SK-N-MC (cell line): Measurements from ENCODE around the gene SEPTIN8.

Experiments
- DNase-seq: peaks from one replicate; pipeline ENCODE4 v3.0.0-alpha.2; 2011; ENCODE audit warnings: low read depth, low spot score
- H3K27ac ChIP-seq: fragments of 200-600 bp; sonication (generic); 2 replicates; pipeline ENCODE4 v1.5.1; 2016; ENCODE audit warnings: mixed run types
- H3K36me3 ChIP-seq: fragments of 200-600 bp; sonication (generic); 2 replicates; pipeline ENCODE4 v1.6.1; 2017; ENCODE audit warnings: antibody characterized with exemption, low read length, mixed read lengths; ENCODE audit not compliant: insufficient read depth
- H3K4me3 ChIP-seq: fragments of 200-600 bp; sonication (generic); 2 replicates; pipeline ENCODE4 v1.5.1; 2016
- H3K9ac ChIP-seq: fragments of 200-600 bp; sonication (generic); 2 replicates; pipeline ENCODE4 v1.8.0; 2017; ENCODE audit warnings: mixed run types, mixed read lengths; ENCODE audit not compliant: insufficient read length
- H3K9me3 ChIP-seq: fragments of 200-600 bp; sonication (generic); 2 replicates; pipeline ENCODE4 v1.6.1; 2017; ENCODE audit warnings: low read depth, mild to moderate bottlenecking, antibody characterized with exemption, low read length, moderate library complexity, mixed read lengths
- EZH2 ChIP-seq: fragments of 200-600 bp; sonication (generic); IDR thresholded peaks from one replicate; pipeline ENCODE4 v1.6.1; 2017; ENCODE audit warnings: antibody characterized with exemption
- FOXP2 ChIP-seq: optimal IDR thresholded peaks from 2 replicates; pipeline ENCODE3; 2011; ENCODE audit warnings: mild to moderate bottlenecking, moderate library complexity; ENCODE audit not compliant: insufficient read depth; ENCODE audit errors: extremely low read length, control extremely low read depth
- POLR2AphosphoS5 ChIP-seq: IDR thresholded peaks from 2 replicates; pipeline ENCODE4 v1.6.1; 2012; ENCODE audit warnings: mild to moderate bottlenecking, low read depth, low read length, borderline replicate concordance

The SEPTIN8 gene

DNA sequence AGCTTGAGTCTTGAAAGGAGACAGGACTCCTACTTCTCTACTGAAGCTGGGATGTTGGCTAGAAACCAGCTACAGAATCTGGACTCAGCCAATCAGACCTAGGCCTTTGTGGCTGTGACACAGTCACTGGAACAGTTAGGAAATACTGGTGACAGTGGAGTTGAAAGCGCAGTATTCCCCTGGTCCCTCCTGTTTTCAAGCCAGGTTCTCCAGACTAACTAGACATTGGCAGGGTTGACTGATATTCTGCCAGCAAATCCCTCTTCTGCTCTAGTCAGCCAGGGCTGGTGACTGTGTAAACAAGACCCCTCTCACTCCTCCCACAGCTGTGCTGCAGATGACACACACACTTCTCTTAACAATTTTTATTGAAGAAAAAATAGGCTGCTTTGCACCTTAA, 44.8 kb upstream of the SEPTIN8 start:
- Histone ChIP-seq H3K36me3 (no peaks in the 10 kb centered on the region), H3K9ac (no peak overlapping the region), H3K27ac (no peak overlapping the region), H3K4me3 (no peak overlapping the region), H3K9me3 (no peaks in the 10 kb centered on the region)
- no peak for TF ChIP-seq FOXP2
- no peak for TF ChIP-seq EZH2
- no peak for TF ChIP-seq POLR2AphosphoS5
- DNase-seq: no peak

DNA sequence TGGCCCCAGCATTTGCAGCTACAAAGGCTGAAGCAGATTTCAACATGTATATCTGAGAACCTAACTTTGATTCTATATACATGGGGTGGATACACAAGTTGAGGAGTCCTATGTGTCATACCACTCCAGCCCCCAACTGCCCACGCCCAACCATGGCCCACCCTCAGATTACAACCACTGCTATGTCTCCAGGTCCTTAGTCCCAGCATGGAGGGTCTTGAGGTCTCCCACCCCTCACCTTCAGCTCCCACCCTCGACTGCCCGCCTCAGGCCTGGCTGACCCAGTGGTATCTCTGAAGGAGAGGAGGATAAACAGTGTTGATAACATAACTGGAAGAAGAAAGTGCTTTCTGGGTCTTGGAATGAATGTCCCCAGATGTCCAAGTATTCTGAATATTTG, 44.3 kb upstream of the SEPTIN8 start:
- H3K9ac ChIP-seq: no peak overlapping the region
- H3K36me3 ChIP-seq: no peaks in the 10 kb centered on the region
- no peak for DNase-seq
- TF ChIP-seq POLR2AphosphoS5 (no peak), EZH2 (no peak), FOXP2 (no peak)
- H3K9me3 ChIP-seq: no peaks in the 10 kb centered on the region
- H3K27ac ChIP-seq: no peak overlapping the region
- no peak overlapping the region for H3K4me3 ChIP-seq

DNA sequence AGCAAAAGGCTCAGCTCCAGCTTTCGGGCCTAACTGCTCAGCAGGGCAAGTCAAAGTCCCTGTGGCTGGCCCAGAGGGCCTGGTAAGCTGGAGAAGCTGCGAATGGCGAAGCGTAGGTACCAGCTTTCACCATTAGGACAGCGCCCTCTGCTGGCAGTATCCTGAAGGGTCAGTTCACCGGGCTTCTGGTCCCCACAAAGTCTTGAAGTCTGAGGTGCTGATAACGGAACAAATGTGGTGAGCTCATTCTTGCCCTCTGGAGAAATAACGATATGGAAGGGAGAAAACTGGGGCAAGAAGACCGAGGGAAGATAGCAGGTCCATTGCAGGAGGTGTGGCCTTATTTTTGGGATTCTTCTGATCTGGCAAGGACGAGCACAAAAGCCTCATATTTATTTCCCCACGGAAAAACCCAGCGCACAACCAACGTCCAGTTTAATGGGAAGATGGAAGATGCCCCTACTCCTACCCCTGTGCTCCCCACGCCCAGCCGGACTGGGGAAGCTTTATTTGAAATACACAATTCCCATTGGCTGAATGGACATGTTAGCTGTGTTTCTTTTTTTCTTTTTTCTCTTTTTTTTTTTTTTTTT, 43.2 kb upstream of the SEPTIN8 start:
- H3K4me3 ChIP-seq: no peak overlapping the region

DNA sequence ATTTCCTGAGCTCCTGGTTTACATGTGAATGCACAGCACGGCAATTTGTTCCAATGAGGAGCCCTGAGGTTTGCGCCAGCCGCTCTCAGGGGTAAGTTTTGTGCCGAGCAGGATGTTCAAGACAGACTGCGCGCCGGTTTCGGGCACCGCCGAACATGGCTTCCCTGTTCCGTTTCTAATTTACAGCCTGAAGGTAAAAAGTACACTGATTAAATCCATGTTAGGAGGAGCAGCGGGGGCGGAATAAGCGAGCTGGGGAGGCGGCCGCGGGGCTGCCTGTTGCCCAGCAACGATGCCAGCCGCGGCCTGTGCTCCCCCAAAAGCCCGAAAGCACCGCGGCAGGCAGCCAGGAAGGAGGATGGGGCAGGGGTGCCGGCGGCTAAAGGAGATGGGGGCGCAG, 42.4 kb upstream of the SEPTIN8 start:
- no peak for DNase-seq
- H3K9ac ChIP-seq: no peak overlapping the region
- H3K4me3 ChIP-seq: no peak overlapping the region
- no peaks in the 10 kb centered on the region for H3K36me3 ChIP-seq
- H3K27ac ChIP-seq: no peak overlapping the region
- no peaks in the 10 kb centered on the region for H3K9me3 ChIP-seq
- TF ChIP-seq EZH2 (no peak), FOXP2 (no peak), POLR2AphosphoS5 (no peak)

More for the DNA sequence above, 43.2 kb upstream of the SEPTIN8 start:
- H3K9me3 ChIP-seq: no peaks in the 10 kb centered on the region
- peak; percentile 65 for DNase-seq
- TF ChIP-seq EZH2 (no peak), POLR2AphosphoS5 (no peak), FOXP2 (no peak)
- no peak overlapping the region for H3K27ac ChIP-seq
- H3K36me3 ChIP-seq: no peaks in the 10 kb centered on the region
- H3K9ac ChIP-seq: no peak overlapping the region

DNA sequence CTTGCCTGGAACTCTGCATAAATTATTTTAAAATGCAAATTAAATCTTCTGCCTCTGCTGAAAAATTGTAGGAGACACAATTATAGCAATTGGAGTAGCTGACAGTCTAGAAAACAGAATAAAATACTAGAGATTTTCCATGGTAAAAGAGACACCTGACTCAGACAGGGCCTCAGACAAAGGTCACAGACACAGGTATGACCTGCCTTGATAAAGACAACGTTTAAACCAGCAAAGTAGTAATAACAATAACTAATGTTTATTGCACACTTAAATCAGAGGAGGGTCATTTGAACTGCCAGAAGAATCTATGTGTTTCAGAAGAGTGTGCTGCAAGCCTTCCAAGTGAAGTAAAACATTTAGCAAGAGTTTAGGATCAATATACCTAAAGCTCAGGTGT, 40.0 kb upstream of the SEPTIN8 start:
- Histone ChIP-seq H3K9ac (peak overlapping the region; percentile 11), H3K4me3 (no peak overlapping the region), H3K27ac (peak overlapping the region; percentile 65), H3K36me3 (no peaks in the 10 kb centered on the region), H3K9me3 (no peaks in the 10 kb centered on the region)
- no peak for TF ChIP-seq EZH2
- TF ChIP-seq POLR2AphosphoS5: no peak
- TF ChIP-seq FOXP2: no peak
- DNase-seq: no peak

DNA sequence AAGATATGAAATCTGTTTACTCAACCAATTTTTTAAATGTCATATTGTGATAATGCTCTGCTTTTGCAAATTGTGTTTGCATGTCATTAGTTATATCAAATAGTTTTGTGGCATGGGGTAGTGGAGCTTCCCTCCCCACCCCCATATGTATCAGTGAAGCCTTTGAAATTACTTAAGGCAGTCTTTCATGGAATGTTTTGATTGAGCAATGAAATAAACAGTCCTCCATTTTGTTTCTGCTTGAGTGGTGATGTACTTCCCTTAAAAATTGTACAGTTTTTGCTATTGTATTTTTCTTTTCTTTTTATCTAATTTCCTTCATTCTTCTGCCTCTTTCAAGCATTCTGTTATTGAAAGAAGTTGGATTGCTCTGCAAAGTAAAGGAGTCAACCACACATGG, 39.5 kb upstream of the SEPTIN8 start:
- Histone ChIP-seq H3K4me3 (peak overlapping the region; percentile 1; the same call in 1 of the 2 replicates), H3K9ac (no peak overlapping the region), H3K9me3 (no peaks in the 10 kb centered on the region), H3K36me3 (no peaks in the 10 kb centered on the region), H3K27ac (peak overlapping the region; percentile 65)
- DNase-seq: no peak
- TF ChIP-seq EZH2 (no peak), POLR2AphosphoS5 (no peak), FOXP2 (no peak)

DNA sequence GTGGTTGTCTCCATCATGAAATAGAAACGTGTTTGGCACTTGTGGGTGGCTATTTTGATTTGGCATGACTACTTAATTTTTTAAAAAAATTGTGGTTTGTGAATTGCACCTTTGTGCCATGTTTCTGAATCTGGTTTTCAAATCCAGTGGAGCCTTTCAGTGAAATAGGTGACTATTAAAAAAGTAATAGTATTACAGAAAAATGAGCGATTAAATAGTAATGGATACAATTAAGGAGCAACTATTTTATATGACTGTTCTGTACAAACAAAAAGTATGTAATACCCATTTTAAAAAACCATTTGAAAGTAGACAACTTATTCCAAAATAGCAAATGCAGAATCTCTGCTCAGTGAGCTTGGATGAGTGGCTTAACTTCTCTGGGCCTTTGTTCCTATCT, 39.0 kb upstream of the SEPTIN8 start:
- H3K4me3 ChIP-seq: no peak overlapping the region; the same call in 1 of the 2 replicates
- TF ChIP-seq EZH2 (no peak), POLR2AphosphoS5 (no peak), FOXP2 (no peak)
- no peaks in the 10 kb centered on the region for H3K9me3 ChIP-seq
- DNase-seq: no peak
- H3K36me3 ChIP-seq: no peaks in the 10 kb centered on the region
- peak overlapping the region; percentile 65 for H3K27ac ChIP-seq
- no peak overlapping the region for H3K9ac ChIP-seq

DNA sequence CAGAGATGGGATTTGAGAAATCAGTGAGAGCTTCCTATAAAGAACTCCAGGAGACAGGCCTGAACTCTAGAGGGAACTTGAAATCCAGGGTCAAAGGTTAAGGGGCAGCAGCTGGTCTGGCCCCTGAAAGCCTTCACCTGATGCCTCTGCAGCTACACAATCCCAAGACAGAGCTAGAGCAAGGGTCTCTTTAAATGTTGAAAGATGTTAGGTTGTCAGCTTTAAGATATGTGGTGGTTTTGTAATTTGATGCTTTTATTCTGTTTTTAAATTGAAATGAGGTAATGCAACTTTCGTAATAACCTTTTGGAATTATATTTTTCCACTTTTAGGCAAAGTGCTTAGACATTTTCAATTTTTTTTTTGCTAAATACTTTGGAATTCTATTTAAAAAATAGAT, 38.4 kb upstream of the SEPTIN8 start:
- peak overlapping the region; percentile 65 for H3K27ac ChIP-seq
- no peak for DNase-seq
- no peaks in the 10 kb centered on the region for H3K36me3 ChIP-seq
- H3K9me3 ChIP-seq: no peaks in the 10 kb centered on the region
- H3K4me3 ChIP-seq: no peak overlapping the region
- TF ChIP-seq EZH2 (no peak), POLR2AphosphoS5 (no peak), FOXP2 (no peak)
- H3K9ac ChIP-seq: no peak overlapping the region
